M059J (cell line): ENCODE data around the gene RPS27A. TPM values are rescaled to one million over a fixed set of nuclear protein-coding genes. Genes with fewer than 3 reads are reported as not detected.

Experiments
- total RNA-seq: library from RNA; depleted of rRNA; stranded (reverse); fragments of >200 nt; shearing (Covaris generic); gene quantifications from 2 replicates; pipeline ENCODE4 v1.2.3, GENCODE V29; 2014; rRNA removed

Gene RPS27A
- total RNA-seq, 1 experiment from 2014 or later = 1,237 TPM

Other genes starting within 250 kb of the RPS27A start
- gene RTN4, start 182.2 kb upstream of the RPS27A start, total RNA-seq = 198 and 249 TPM in 2 replicates
- 1.2 and 3.9 TPM in 2 replicates for gene CLHC1, start 395 bp upstream of the RPS27A start, total RNA-seq
- 18.4 and 24.7 TPM in 2 replicates for gene MTIF2, start 36.5 kb downstream of the RPS27A start, total RNA-seq
- 31.0 and 33.9 TPM in 2 replicates for gene CCDC88A, start 187.2 kb downstream of the RPS27A start, total RNA-seq